Activated effector memory CD4-positive, alpha-beta T cell treated with anti-CD3 and anti-CD28 coated beads, Interleukin-2, amount 50 U/mL, for 16 hours (primary cell): ENCODE results near the gene ATP6V0B.

Source experiments
- DNase-seq: peaks from one replicate; pipeline ENCODE4 v3.0.0-alpha.2; 2020

ATP6V0B gene

GRCh38 chr1:43985984-43986595 lies 11.3 kb downstream of the ATP6V0B start:
- DNase-seq, result no peak

GRCh38 chr1:43986712-43987111 lies 12.0 kb downstream of the ATP6V0B start:
- DNase-seq, result no peak

- no peak for DNase-seq
Measured at GRCh38 chr1:43987159-43987902, 12.6 kb downstream of the ATP6V0B start.

- no peak for DNase-seq
Measured at GRCh38 chr1:43990271-43991199, 15.8 kb downstream of the ATP6V0B start.

GRCh38 chr1:43991200-43991475 lies 16.4 kb downstream of the ATP6V0B start:
- DNase-seq, result no peak

GRCh38 chr1:43991476-43992231 lies 16.9 kb downstream of the ATP6V0B start, which contains the start of gene CCDC24:
TSS of gene CCDC24 (plus strand) at chr1:43991599. CDS start at chr1:43991879, 280 bp downstream.
- peak; percentile 92 for DNase-seq

GRCh38 chr1:43992232-43992995 lies 17.7 kb downstream of the ATP6V0B start:
- DNase-seq, result no peak

GRCh38 chr1:43993206-43993914 lies 18.6 kb downstream of the ATP6V0B start:
- no peak for DNase-seq

- no peak for DNase-seq
Measured at GRCh38 chr1:43994071-43994470, 19.3 kb downstream of the ATP6V0B start.

- DNase-seq, result no peak
Measured at GRCh38 chr1:43994794-43995790, 20.3 kb downstream of the ATP6V0B start.

GRCh38 chr1:43995984-43996732 lies 21.4 kb downstream of the ATP6V0B start:
- DNase-seq, result no peak

- DNase-seq, result no peak
Measured at GRCh38 chr1:43996733-43997115, 22.0 kb downstream of the ATP6V0B start.

GRCh38 chr1:43997295-43997999 lies 22.7 kb downstream of the ATP6V0B start:
- no peak for DNase-seq

- DNase-seq, result no peak
Measured at GRCh38 chr1:43998000-43998378, 23.2 kb downstream of the ATP6V0B start.

GRCh38 chr1:43999455-43999854 lies 24.7 kb downstream of the ATP6V0B start:
- DNase-seq, result no peak

GRCh38 chr1:44000122-44000665 lies 25.4 kb downstream of the ATP6V0B start:
- DNase-seq, result no peak

- DNase-seq, result no peak
Measured at GRCh38 chr1:44002165-44002564, 27.4 kb downstream of the ATP6V0B start.

GRCh38 chr1:44002606-44003157 lies 27.9 kb downstream of the ATP6V0B start:
- DNase-seq, result no peak
